ENCODE results near the gene C3. TPM values are rescaled to one million over a fixed set of nuclear protein-coding genes. Genes with fewer than 3 reads are reported as not detected.
"Not testable (repeated sequence)": the region's sequence is repeated elsewhere in the genome, so short reads cannot be mapped to it uniquely, and the experiment has no call there.

The C3 gene
- total RNA-seq, 1 donor from 2014 or later: 1.5 TPM

DNA sequence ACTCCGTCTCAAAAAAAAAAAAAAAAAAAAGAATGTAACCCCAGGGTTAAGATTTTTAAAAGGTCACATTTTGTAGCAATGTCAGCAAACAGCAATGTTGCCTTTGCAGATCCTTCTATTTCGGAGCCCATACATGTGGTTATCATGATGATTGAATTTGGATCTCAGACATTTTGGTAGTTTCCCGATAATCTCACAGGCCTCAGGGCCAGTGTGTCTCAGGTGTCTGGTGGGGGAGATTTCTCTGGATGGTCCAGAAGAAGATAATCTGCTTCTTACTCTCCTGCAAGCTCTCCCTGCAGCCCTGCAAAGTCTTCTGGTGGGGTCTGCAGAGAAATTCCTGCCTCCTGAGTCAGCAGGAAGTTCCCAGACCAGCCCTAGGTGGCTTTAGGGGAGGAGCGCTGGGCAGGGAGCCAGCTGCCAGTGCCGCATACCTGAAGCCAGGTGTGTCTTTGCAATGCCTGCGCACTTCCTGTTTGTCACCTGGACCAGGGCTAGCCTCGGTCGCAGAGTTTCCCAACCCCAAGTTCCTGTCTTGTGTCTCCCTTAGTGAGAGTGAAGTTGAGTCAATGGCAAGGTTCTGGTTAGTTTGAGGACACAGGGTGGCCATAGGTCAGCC lies 45.4 kb upstream of the C3 start:
- H3K4me3 Mint-ChIP-seq: peak overlapping the region; percentile 29
- Histone ChIP-seq H2AFZ (replicated peaks) (no peak overlapping the region), H3K27me3 (peaks cover 22% of the 10 kb centered on the region), H3F3A (ENCODE audit: low read depth) (peaks cover 21% of the 10 kb centered on the region), H3K4me1 (no peaks in the 10 kb centered on the region), H3K4me3 (no peak overlapping the region), H3K4me2 (no peak overlapping the region), H3K79me2 (ENCODE audit: low read depth) (no peaks in the 10 kb centered on the region), H3K9ac (no peak overlapping the region), H3K9me3 (ENCODE audit: low read depth) (no peaks in the 10 kb centered on the region), H3K36me3 (no peaks in the 10 kb centered on the region), H4K20me1 (ENCODE audit: low read depth) (no peaks in the 10 kb centered on the region), H3K27ac (no peak overlapping the region)
- no peaks in the 10 kb centered on the region for H3K9me3 Mint-ChIP-seq
- H3K27ac Mint-ChIP-seq: no peak overlapping the region
- TF ChIP-seq EZH2 (IDR thresholded peaks at IDR 0.05) (no peak), EZH2phosphoT487 (IDR thresholded peaks at IDR 0.05) (no peak)
- TF ChIP-seq, protein P1, sequence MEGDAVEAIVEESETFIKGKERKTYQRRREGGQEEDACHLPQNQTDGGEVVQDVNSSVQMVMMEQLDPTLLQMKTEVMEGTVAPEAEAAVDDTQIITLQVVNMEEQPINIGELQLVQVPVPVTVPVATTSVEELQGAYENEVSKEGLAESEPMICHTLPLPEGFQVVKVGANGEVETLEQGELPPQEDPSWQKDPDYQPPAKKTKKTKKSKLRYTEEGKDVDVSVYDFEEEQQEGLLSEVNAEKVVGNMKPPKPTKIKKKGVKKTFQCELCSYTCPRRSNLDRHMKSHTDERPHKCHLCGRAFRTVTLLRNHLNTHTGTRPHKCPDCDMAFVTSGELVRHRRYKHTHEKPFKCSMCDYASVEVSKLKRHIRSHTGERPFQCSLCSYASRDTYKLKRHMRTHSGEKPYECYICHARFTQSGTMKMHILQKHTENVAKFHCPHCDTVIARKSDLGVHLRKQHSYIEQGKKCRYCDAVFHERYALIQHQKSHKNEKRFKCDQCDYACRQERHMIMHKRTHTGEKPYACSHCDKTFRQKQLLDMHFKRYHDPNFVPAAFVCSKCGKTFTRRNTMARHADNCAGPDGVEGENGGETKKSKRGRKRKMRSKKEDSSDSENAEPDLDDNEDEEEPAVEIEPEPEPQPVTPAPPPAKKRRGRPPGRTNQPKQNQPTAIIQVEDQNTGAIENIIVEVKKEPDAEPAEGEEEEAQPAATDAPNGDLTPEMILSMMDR (IDR thresholded peaks at IDR 0.05): no peak
- no peaks in the 10 kb centered on the region for H3K36me3 Mint-ChIP-seq
- peaks cover 35% of the 10 kb centered on the region for H3K27me3 Mint-ChIP-seq (ENCODE audit: insufficient read depth, low read depth)
- no peak for DNase-seq (ENCODE audit: low spot score)
- peaks cover 6% of the 10 kb centered on the region for H3K4me1 Mint-ChIP-seq

DNA sequence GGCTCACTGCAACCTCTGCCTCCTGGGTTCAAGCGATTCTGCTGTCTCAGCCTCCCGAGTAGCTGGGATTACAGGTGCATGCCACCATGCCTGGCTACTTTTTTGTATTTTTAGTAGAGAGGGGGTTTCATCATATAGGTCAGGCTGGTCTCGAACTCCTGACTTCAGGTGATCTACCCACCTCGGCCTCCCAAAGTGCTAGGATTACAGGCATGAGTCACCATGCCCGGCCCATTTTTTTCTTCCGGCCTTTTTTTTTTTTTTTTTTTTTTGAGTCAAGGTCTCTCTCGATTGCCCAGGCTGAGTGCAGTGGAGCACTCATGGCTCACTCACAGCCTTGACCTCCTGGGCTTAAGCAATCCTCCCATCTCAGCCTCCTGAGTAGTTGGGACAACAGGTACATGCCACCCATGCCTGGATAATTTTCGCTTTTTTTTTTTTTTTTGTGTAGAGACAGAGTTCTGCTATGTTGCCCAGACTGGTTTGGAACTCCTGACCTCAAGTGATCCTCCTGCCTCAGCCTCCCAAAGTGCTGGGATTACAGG lies 41.9 kb upstream of the C3 start:
- not testable (repeated sequence) for H3K79me2 ChIP-seq (ENCODE audit: low read depth); H3K36me3 ChIP-seq; H3K9me3 ChIP-seq (ENCODE audit: low read depth); H2AFZ ChIP-seq (replicated peaks); DNase-seq (ENCODE audit: low spot score); H3K4me3 Mint-ChIP-seq; H3K9me3 Mint-ChIP-seq; H3K4me3 ChIP-seq; H3K4me1 ChIP-seq; H3K9ac ChIP-seq; H4K20me1 ChIP-seq (ENCODE audit: low read depth); H3K4me1 Mint-ChIP-seq; H3F3A ChIP-seq (ENCODE audit: low read depth); H3K36me3 Mint-ChIP-seq; H3K27ac Mint-ChIP-seq; H3K27ac ChIP-seq; H3K4me2 ChIP-seq
- H3K27me3 Mint-ChIP-seq (ENCODE audit: insufficient read depth, low read depth): peaks cover 19% of the 10 kb centered on the region
- H3K27me3 ChIP-seq: peaks cover 22% of the 10 kb centered on the region

DNA sequence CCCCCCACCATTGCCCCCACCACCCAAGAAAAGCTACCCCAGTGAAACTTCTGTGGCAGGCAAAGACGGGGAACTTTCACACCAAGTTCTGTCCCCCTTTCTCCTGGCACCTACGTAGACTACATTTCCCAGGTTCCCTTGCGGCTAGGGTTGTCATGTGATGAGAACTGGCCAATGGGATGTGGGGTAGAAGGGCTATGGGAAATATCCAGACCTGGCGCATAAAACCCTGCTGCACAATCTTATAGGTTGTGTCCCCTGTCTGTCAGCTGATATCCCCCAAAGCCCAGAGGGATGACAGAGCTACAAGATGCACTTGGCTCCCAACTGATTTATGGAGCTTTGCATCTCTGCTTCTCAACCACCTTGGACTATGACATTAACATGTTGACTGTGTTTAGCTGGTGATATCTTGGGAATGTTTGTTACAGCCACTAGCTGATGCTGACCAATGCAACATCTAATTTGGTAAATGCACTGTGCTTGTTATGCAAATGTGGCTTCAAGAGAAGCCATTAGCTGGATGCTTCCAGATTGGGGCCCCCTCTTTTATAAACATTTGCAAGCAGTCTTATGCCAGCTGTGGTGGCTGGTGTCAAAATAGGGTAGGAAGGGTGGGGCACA lies 40.7 kb upstream of the C3 start:
- no peaks in the 10 kb centered on the region for H4K20me1 ChIP-seq (ENCODE audit: low read depth)
- no peak overlapping the region for H3K27ac ChIP-seq
- Mint-ChIP-seq H3K9me3 (no peaks in the 10 kb centered on the region), H3K4me1 (no peaks in the 10 kb centered on the region), H3K36me3 (no peaks in the 10 kb centered on the region), H3K27ac (no peak overlapping the region), H3K27me3 (ENCODE audit: insufficient read depth, low read depth) (peaks cover 9% of the 10 kb centered on the region), H3K4me3 (no peak overlapping the region)
- no peaks in the 10 kb centered on the region for H3K9me3 ChIP-seq (ENCODE audit: low read depth)
- no peak overlapping the region for H2AFZ ChIP-seq (replicated peaks)
- peak; percentile 46 for DNase-seq (ENCODE audit: low spot score)
- TF ChIP-seq, protein P1 (IDR thresholded peaks at IDR 0.05): no peak
- TF ChIP-seq EZH2phosphoT487 (IDR thresholded peaks at IDR 0.05): no peak
- TF ChIP-seq EZH2 (IDR thresholded peaks at IDR 0.05): no peak
- no peak overlapping the region for H3K9ac ChIP-seq
- no peaks in the 10 kb centered on the region for H3F3A ChIP-seq (ENCODE audit: low read depth)
- no peak overlapping the region for H3K4me3 ChIP-seq
- H3K4me2 ChIP-seq: no peak overlapping the region
- no peaks in the 10 kb centered on the region for H3K36me3 ChIP-seq
- no peaks in the 10 kb centered on the region for H3K79me2 ChIP-seq (ENCODE audit: low read depth)
- H3K4me1 ChIP-seq: no peaks in the 10 kb centered on the region
- H3K27me3 ChIP-seq: peaks cover 11% of the 10 kb centered on the region

DNA sequence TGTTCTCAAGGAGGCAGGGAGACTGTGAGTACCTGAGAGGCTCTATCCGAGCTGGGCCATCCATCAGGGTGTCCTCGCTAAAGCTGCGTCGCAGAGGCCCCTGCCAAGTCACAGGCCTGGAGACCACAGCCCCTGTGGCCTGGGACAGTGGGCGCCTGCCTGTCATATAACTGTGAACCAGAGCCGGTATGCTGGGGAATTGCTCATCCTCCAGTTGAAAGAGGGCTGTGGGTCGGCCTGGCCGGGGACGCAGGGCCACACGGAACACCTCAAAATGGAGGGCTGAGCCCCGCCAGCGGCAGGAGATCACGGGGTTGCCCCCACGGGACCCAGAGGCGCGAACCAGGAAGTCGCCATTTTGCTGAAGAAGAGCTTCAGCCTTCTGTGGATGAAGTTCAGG lies 40.2 kb upstream of the C3 start:
- Histone ChIP-seq H3K4me1 (no peaks in the 10 kb centered on the region), H3K79me2 (ENCODE audit: low read depth) (no peaks in the 10 kb centered on the region), H2AFZ (replicated peaks) (no peak overlapping the region), H3K27ac (no peak overlapping the region), H3K27me3 (peaks cover 5% of the 10 kb centered on the region), H3K4me3 (no peak overlapping the region), H3K9me3 (ENCODE audit: low read depth) (no peaks in the 10 kb centered on the region), H3K36me3 (no peaks in the 10 kb centered on the region), H3K4me2 (no peak overlapping the region), H3K9ac (no peak overlapping the region), H3F3A (ENCODE audit: low read depth) (no peaks in the 10 kb centered on the region), H4K20me1 (ENCODE audit: low read depth) (no peaks in the 10 kb centered on the region)
- no peak for TF ChIP-seq EZH2 (IDR thresholded peaks at IDR 0.05)
- TF ChIP-seq, protein P1 (IDR thresholded peaks at IDR 0.05): no peak
- no peak overlapping the region for H3K4me3 Mint-ChIP-seq
- DNase-seq (ENCODE audit: low spot score): no peak
- H3K4me1 Mint-ChIP-seq: no peaks in the 10 kb centered on the region
- H3K9me3 Mint-ChIP-seq: no peaks in the 10 kb centered on the region
- no peaks in the 10 kb centered on the region for H3K36me3 Mint-ChIP-seq
- H3K27ac Mint-ChIP-seq: no peak overlapping the region
- H3K27me3 Mint-ChIP-seq (ENCODE audit: insufficient read depth, low read depth): peaks cover 7% of the 10 kb centered on the region
